Loucy (cell line): ENCODE results near the gene SNX12.

Experiments
- H2AFZ ChIP-seq: fragments of 200-600 bp; sonication (generic); 2 replicates; pipeline ENCODE4 v1.6.0; 2016; ENCODE audit warnings: antibody characterized with exemption, mild to moderate bottlenecking, low read length, moderate library complexity
- H3F3A ChIP-seq: fragments of 200-600 bp; 2 replicates; pipeline ENCODE4 v1.6.0; 2016; ENCODE audit warnings: antibody characterized with exemption, low read depth, mild to moderate bottlenecking
- H3K27me3 ChIP-seq: fragments of 200-600 bp; sonication (generic); 2 replicates; pipeline ENCODE4 v1.6.1; 2014; ENCODE audit warnings: low read length, mild to moderate bottlenecking; ENCODE audit not compliant: insufficient read depth, poor library complexity, severe bottlenecking
- H3K36me3 ChIP-seq: fragments of 200-600 bp; sonication (generic); 2 replicates; pipeline ENCODE4 v1.6.1; 2016; ENCODE audit warnings: low read length; ENCODE audit not compliant: insufficient read depth
- H3K4me1 ChIP-seq: fragments of 200-600 bp; sonication (generic); 2 replicates; pipeline ENCODE4 v1.5.1; 2014; ENCODE audit warnings: low read length, mild to moderate bottlenecking; ENCODE audit not compliant: insufficient read depth, poor library complexity, severe bottlenecking
- H3K4me2 ChIP-seq: fragments of 200-600 bp; sonication (generic); 2 replicates; pipeline ENCODE4 v1.6.0; 2014; ENCODE audit warnings: antibody characterized with exemption, low read length, low read depth, mild to moderate bottlenecking; ENCODE audit not compliant: poor library complexity, severe bottlenecking
- H3K4me3 ChIP-seq: fragments of 200-600 bp; sonication (generic); 2 replicates; pipeline ENCODE4 v1.5.1; 2014; ENCODE audit warnings: low read length, mild to moderate bottlenecking, mixed read lengths; ENCODE audit not compliant: poor library complexity, severe bottlenecking
- H3K79me2 ChIP-seq: fragments of 200-600 bp; sonication (generic); 2 replicates; pipeline ENCODE4 v1.6.1; 2014; ENCODE audit warnings: low read length; ENCODE audit not compliant: insufficient read depth
- H3K9ac ChIP-seq: fragments of 200-600 bp; sonication (generic); 2 replicates; pipeline ENCODE4 v1.6.0; 2014; ENCODE audit warnings: mild to moderate bottlenecking, low read depth, low read length, moderate library complexity; ENCODE audit not compliant: poor library complexity, severe bottlenecking
- H3K9me2 ChIP-seq: fragments of 200-600 bp; sonication (generic); replicated peaks from 2 replicates; pipeline ENCODE4 v1.6.1; 2016; ENCODE audit warnings: low read depth, low read length, mixed read lengths
- H3K9me3 ChIP-seq: fragments of 200-600 bp; sonication (generic); 2 replicates; pipeline ENCODE4 v1.6.1; 2014; ENCODE audit warnings: mild to moderate bottlenecking, antibody characterized with exemption, low read length, low read depth; ENCODE audit not compliant: insufficient read depth
- H4K20me1 ChIP-seq: fragments of 200-600 bp; sonication (generic); 2 replicates; pipeline ENCODE4 v1.6.0; 2014; ENCODE audit warnings: antibody characterized with exemption, low read length, mild to moderate bottlenecking; ENCODE audit not compliant: insufficient read depth, poor library complexity, severe bottlenecking
- CTCF ChIP-seq: fragments of 200-600 bp; sonication (generic); conservative IDR thresholded peaks from 2 replicates; pipeline ENCODE4 v1.5.1; 2014; ENCODE audit warnings: mild to moderate bottlenecking, antibody characterized with exemption, low read length
- EZH2phosphoT487 ChIP-seq: fragments of 200-600 bp; IDR thresholded peaks from 2 replicates; pipeline ENCODE4 v1.6.1; 2018; ENCODE audit warnings: antibody characterized with exemption, mild to moderate bottlenecking, moderate library complexity, borderline replicate concordance

SNX12 gene

GRCh38 chrX:71111141-71111843 lies 43.2 kb upstream of the SNX12 start, which contains the start of gene IL2RG:
IL2RG (minus strand) TSS chrX:71111577; CDS start chrX:71111539, 38 bp downstream.
- Histone ChIP-seq H3K36me3 (no peaks in the 10 kb centered on the region), H3K79me2 (peaks cover 54% of the 10 kb centered on the region), H3K9me3 (no peaks in the 10 kb centered on the region), H3K9ac (peak within 1 kb of the TSS; percentile 100), H3F3A (peaks cover 8% of the 10 kb centered on the region), H3K27me3 (no peaks in the 10 kb centered on the region), H4K20me1 (no peaks in the 10 kb centered on the region), H3K9me2 (no peaks in the 10 kb centered on the region), H3K4me3 (peak within 1 kb of the TSS; percentile 96), H2AFZ (no peak within 1 kb of the TSS), H3K4me2 (peak within 1 kb of the TSS; percentile 100), H3K4me1 (peaks cover 36% of the 10 kb centered on the region)
- TF ChIP-seq EZH2phosphoT487 (no peak), CTCF (no peak)

- H3K36me3 ChIP-seq = no peaks in the 10 kb centered on the region
- TF ChIP-seq CTCF = no peak; the same call in 1 of the 2 replicates
- TF ChIP-seq EZH2phosphoT487 = no peak
- H4K20me1 ChIP-seq = no peaks in the 10 kb centered on the region
- no peak overlapping the region for H2AFZ ChIP-seq
- peaks cover 52% of the 10 kb centered on the region for H3K4me1 ChIP-seq
- H3K9me2 ChIP-seq = no peaks in the 10 kb centered on the region
- no peaks in the 10 kb centered on the region for H3K27me3 ChIP-seq
- peaks cover 11% of the 10 kb centered on the region for H3F3A ChIP-seq
- H3K79me2 ChIP-seq = peaks cover 73% of the 10 kb centered on the region
- no peaks in the 10 kb centered on the region for H3K9me3 ChIP-seq
- H3K9ac ChIP-seq = peak overlapping the region; percentile 100
- H3K4me3 ChIP-seq = peak overlapping the region; percentile 96
- H3K4me2 ChIP-seq = peak overlapping the region; percentile 100
Observed at GRCh38 chrX:71109051-71109450, 40.9 kb upstream of the SNX12 start.

DNA sequence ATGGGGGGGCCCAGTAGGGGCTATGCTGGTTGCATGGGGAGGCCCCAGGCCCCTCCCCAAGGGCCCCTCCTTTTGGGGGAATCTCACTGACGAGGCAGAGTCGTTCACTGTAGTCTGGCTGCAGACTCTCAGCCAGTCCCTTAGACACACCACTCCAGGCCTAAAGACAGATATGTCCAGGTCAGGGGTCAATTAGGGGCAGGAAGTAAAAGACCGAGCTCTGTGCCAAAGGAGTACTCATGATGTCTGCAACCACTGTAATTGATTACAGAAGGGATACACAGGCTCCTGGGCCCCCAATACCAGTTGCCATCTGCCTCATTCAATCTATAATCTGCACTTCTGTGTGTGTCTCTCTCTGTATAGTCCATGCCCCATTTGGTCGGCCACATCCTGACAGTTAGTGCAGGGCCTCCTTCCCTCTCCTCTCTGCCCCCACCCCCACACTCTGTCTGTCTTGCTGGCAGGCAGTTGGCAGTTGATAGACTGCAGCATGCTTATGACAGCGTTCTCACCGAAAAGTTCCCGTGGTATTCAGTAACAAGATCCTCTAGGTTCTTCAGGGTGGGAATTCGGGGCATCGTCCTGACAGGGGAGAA lies 39.7 kb upstream of the SNX12 start:
- TF ChIP-seq EZH2phosphoT487 = no peak
- no peak for TF ChIP-seq CTCF
- no peaks in the 10 kb centered on the region for H4K20me1 ChIP-seq
- H3K9ac ChIP-seq = peak overlapping the region; percentile 100
- peaks cover 49% of the 10 kb centered on the region for H3K4me1 ChIP-seq
- no peaks in the 10 kb centered on the region for H3K27me3 ChIP-seq
- peak overlapping the region; percentile 100 for H3K4me2 ChIP-seq
- no peaks in the 10 kb centered on the region for H3K9me3 ChIP-seq
- H3K4me3 ChIP-seq = peak overlapping the region; percentile 96
- no peaks in the 10 kb centered on the region for H3K9me2 ChIP-seq
- no peaks in the 10 kb centered on the region for H3K36me3 ChIP-seq
- peaks cover 73% of the 10 kb centered on the region for H3K79me2 ChIP-seq
- no peak overlapping the region for H2AFZ ChIP-seq
- peaks cover 11% of the 10 kb centered on the region for H3F3A ChIP-seq
